PC-9 (cell line): ENCODE measurements around the gene MME. TPM values are rescaled to one million over a fixed set of nuclear protein-coding genes. Genes with fewer than 3 reads are reported as not detected.

Source experiments
- BruUV-seq: library from RNA; stranded (reverse); fragments of 400-500 nt; replicated peaks from 2 replicates; lab custom pipeline; 2021; lab: Mats Ljungman, UMichigan
- CTCF ChIA-PET: fragments of 300-600 bp; sonication (Branson Sonifier 250); formaldehyde crosslinking; loops from one replicate; lab custom pipeline; 2022; ENCODE audit warnings: antibody characterized with exemption; lab: Charles Lee
- POLR2A ChIA-PET: fragments of 300-600 bp; sonication (Branson Sonifier 250); formaldehyde crosslinking; loops from one replicate; lab custom pipeline; 2022; ENCODE audit warnings: antibody characterized with exemption; ENCODE audit not compliant: unreplicated experiment; lab: Charles Lee
- DNase-seq, 2 experiments: peaks; one replicate each; pipeline versions ENCODE4 v3.0.0 to v3.0.0-alpha.2; 2015 to 2022; ENCODE audit warnings: mixed read lengths in 1 of 2
- H2AFZ ChIP-seq: fragments of 200-600 bp; sonication (generic); 2 replicates; pipeline ENCODE4 v1.8.1; 2017; ENCODE audit warnings: antibody characterized with exemption
- H3F3A ChIP-seq: fragments of 200-600 bp; sonication (generic); 2 replicates; pipeline ENCODE4 v1.8.1; 2017; ENCODE audit warnings: antibody characterized with exemption, mild to moderate bottlenecking, low read depth; ENCODE audit not compliant: insufficient read depth
- H3K27ac ChIP-seq: fragments of 200-600 bp; sonication (generic); 2 replicates; pipeline ENCODE4 v1.6.1; 2016; ENCODE audit warnings: mixed run types
- H3K27me3 ChIP-seq: fragments of 200-600 bp; sonication (generic); 2 replicates; pipeline ENCODE4 v1.6.1; 2016; ENCODE audit warnings: low read depth, mixed run types; ENCODE audit not compliant: insufficient read depth
- H3K36me3 ChIP-seq: fragments of 200-600 bp; sonication (generic); 2 replicates; pipeline ENCODE4 v1.6.1; 2016; ENCODE audit warnings: low read depth, mixed run types
- H3K4me1 ChIP-seq: fragments of 200-600 bp; sonication (generic); replicated peaks from 2 replicates; pipeline ENCODE4 v1.6.1; 2016; ENCODE audit warnings: mixed run types; ENCODE audit not compliant: insufficient read depth
- H3K4me2 ChIP-seq: fragments of 200-600 bp; sonication (generic); 2 replicates; pipeline ENCODE4 v1.6.1; 2017; ENCODE audit warnings: mixed run types
- H3K4me3 ChIP-seq: fragments of 200-600 bp; sonication (generic); 2 replicates; pipeline ENCODE4 v1.6.1; 2016; ENCODE audit warnings: mixed run types
- H3K79me2 ChIP-seq: fragments of 200-600 bp; sonication (generic); 2 replicates; pipeline ENCODE4 v1.6.1; 2017; ENCODE audit warnings: low read depth, mixed run types
- H3K9me2 ChIP-seq: fragments of 200-600 bp; sonication (generic); 2 replicates; pipeline ENCODE4 v1.8.1; 2017; ENCODE audit warnings: mild to moderate bottlenecking; ENCODE audit not compliant: insufficient read depth
- H3K9me3 ChIP-seq: fragments of 200-600 bp; sonication (generic); 2 replicates; pipeline ENCODE4 v1.8.1; 2016; ENCODE audit warnings: low read depth; ENCODE audit not compliant: insufficient read depth
- H4K20me1 ChIP-seq: fragments of 200-600 bp; sonication (generic); 2 replicates; pipeline ENCODE4 v1.8.1; 2017; ENCODE audit not compliant: insufficient read depth
- CTCF ChIP-seq: fragments of 200-600 bp; sonication (generic); conservative IDR thresholded peaks from 2 replicates; pipeline ENCODE4 v1.6.1; 2017; ENCODE audit warnings: mixed run types, antibody characterized with exemption, mild to moderate bottlenecking, moderate library complexity
- EZH2 ChIP-seq: fragments of 200-600 bp; sonication (generic); IDR thresholded peaks from 2 replicates; pipeline ENCODE4 v1.8.0; 2017; ENCODE audit warnings: antibody characterized with exemption, low read depth
- intact Hi-C: fragments of 100-400 bp; cut with micrococcal nuclease; formaldehyde crosslinking; loops from one replicate; pipeline ENCODE4 v1.10.0; 2022; ENCODE audit not compliant: unreplicated experiment
- total RNA-seq: library from RNA; stranded (reverse); gene quantifications from 2 replicates; pipeline ENCODE4 v1.2.3, GENCODE V29; 2021

MME gene
- total RNA-seq, 1 experiment from 2014 or later: 2.1 TPM

DNA sequence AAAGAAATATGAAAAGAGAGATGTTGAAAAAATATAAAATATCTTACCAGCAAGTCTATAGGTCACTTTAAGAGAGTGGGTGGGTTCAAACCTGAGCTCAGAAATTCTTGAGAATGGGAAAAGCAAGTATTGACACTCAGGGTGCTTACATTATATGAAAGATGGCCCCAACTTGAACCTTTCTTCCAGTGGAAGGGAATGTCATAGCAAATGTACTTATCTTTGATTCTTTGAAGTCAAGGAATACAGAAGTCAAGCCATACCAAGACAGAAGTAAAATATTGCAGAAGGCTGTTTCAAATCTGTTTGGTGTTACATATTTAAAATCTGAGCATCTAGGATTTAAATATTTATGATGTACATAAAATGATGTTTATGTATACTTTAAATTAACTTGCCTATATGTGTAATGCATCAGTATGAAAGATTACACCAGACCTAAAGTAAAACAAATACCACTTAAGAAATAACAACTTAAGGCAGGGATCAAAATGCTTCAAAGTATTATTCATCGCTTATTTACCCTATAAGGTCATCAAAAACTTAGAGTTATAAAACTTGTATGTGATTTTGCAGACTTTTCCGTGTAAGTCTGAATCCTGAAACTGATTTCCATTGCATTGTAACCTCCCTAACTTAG is 8.7 kb downstream of the MME start:
- no peaks in the 10 kb centered on the region for H3K79me2 ChIP-seq
- no peaks in the 10 kb centered on the region for H3K4me1 ChIP-seq
- no peaks in the 10 kb centered on the region for H3K9me2 ChIP-seq
- no peak overlapping the region for H3K4me3 ChIP-seq
- DNase-seq: no peak
- no peak for TF ChIP-seq CTCF
- no peak for TF ChIP-seq EZH2
- no peaks in the 10 kb centered on the region for H3K27me3 ChIP-seq
- H3K27ac ChIP-seq: no peak overlapping the region
- no peaks in the 10 kb centered on the region for H3K9me3 ChIP-seq
- ChIA-PET CTCF (no interaction called here), POLR2A (no interaction called here)
- no peaks in the 10 kb centered on the region for H4K20me1 ChIP-seq
- H2AFZ ChIP-seq: no peak overlapping the region
- H3K4me2 ChIP-seq: no peak overlapping the region
- H3F3A ChIP-seq: no peaks in the 10 kb centered on the region
- intact Hi-C loops: no loop called here
- no TSS peak for BruUV-seq
- H3K36me3 ChIP-seq: no peaks in the 10 kb centered on the region

GRCh38 chr3:155089495-155089894 is 9.4 kb downstream of the MME start:
- TF ChIP-seq EZH2 (no peak), CTCF (no peak)
- H3K4me2 ChIP-seq: no peak overlapping the region
- no peaks in the 10 kb centered on the region for H3K79me2 ChIP-seq
- no peaks in the 10 kb centered on the region for H3K4me1 ChIP-seq
- no peak for DNase-seq
- H3K36me3 ChIP-seq: no peaks in the 10 kb centered on the region
- H2AFZ ChIP-seq: no peak overlapping the region
- H3F3A ChIP-seq: no peaks in the 10 kb centered on the region
- no TSS peak for BruUV-seq
- POLR2A ChIA-PET: no interaction called here
- intact Hi-C loops: no loop called here
- no peaks in the 10 kb centered on the region for H3K27me3 ChIP-seq
- CTCF ChIA-PET: no interaction called here
- H4K20me1 ChIP-seq: no peaks in the 10 kb centered on the region
- no peak overlapping the region for H3K27ac ChIP-seq
- H3K9me3 ChIP-seq: no peaks in the 10 kb centered on the region
- no peak overlapping the region for H3K4me3 ChIP-seq
- no peaks in the 10 kb centered on the region for H3K9me2 ChIP-seq

- BruUV-seq: no TSS peak
- Histone ChIP-seq H3K27ac (no peak overlapping the region), H3K79me2 (no peaks in the 10 kb centered on the region), H3K9me3 (no peaks in the 10 kb centered on the region), H3K36me3 (no peaks in the 10 kb centered on the region), H3K27me3 (no peaks in the 10 kb centered on the region), H3K4me1 (no peaks in the 10 kb centered on the region), H3K4me2 (no peak overlapping the region), H3K4me3 (no peak overlapping the region), H4K20me1 (no peaks in the 10 kb centered on the region), H3F3A (no peaks in the 10 kb centered on the region), H3K9me2 (no peaks in the 10 kb centered on the region; the same call in 1 of the 2 replicates), H2AFZ (no peak overlapping the region)
- TF ChIP-seq CTCF (no peak), EZH2 (no peak)
- POLR2A ChIA-PET: no interaction called here
- CTCF ChIA-PET: no interaction called here
- intact Hi-C loops: no loop called here
- DNase-seq: no peak
These were observed 13.1 kb downstream of the MME start for GRCh38 chr3:155093261-155093660.
